NOMO-1 treated with DMSO at 0.1 percent for 48 hours (cell line): Measurements from ENCODE around the gene ZNF407.

Experiments
- DNase-seq: peaks from one replicate; lab custom pipeline; 2025; ENCODE audit not compliant: unreplicated experiment; lab: John Stamatoyannopoulos, UW

ZNF407 gene

DNA sequence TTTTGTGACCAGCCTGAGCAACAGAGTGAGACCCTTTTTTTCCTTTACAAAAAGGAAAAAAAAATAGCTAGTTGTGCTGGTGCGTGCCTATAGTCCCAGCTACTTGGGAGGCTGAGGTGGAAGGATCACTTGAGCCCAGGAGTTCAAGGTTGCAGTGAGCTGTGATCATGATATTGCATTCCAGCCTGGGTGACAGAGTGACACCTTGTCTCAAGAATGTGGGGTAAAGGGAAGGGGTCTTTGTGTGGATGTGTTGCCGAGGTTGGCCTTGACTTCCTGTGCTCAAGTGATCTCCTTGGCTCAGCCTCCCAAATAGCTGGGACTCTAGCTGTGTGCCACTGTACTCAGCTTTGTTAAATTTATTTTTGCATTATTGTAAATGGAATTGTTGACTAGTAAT is 120.6 kb downstream of the ZNF407 start:
- DNase-seq = no peak

DNA sequence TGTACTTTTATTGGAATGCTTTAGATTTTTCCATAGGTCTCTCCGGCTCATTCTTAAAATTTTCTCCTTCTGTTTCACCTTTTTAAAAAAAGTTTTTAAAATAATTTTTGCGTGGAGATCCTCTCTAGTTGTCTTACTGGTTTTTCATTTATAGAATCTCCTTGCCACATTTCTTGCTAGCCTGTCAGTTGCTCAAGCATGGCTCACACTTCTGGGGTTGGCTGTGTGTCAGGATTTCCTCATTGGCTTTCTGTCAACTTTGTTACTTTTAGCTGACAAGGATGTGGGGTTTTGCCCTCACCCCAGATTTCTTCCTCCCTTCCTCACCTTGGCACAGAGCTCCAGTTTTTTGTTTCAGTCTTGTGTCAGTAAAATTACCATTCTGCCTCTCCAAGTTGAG is 124.6 kb downstream of the ZNF407 start:
- DNase-seq = peak; percentile 30

DNA sequence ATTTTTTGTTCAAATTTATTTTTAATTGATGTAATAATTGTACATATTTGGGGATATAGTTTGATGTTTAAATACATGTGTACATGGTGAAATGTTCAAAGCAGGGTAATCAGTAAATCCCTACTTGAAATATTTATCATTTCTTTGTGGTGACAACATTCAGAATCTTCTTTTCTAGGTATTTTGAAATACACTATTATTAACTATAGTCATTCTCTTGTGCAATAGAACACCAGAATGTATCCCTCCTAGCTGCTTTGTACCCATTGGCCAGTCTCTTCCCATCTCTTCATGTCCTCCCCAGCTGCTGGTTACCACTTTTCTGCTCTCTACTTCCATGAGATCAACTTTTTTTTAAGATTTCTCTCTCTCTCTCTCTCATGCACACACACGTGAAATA is 126.5 kb downstream of the ZNF407 start:
- peak; percentile 22 for DNase-seq

DNA sequence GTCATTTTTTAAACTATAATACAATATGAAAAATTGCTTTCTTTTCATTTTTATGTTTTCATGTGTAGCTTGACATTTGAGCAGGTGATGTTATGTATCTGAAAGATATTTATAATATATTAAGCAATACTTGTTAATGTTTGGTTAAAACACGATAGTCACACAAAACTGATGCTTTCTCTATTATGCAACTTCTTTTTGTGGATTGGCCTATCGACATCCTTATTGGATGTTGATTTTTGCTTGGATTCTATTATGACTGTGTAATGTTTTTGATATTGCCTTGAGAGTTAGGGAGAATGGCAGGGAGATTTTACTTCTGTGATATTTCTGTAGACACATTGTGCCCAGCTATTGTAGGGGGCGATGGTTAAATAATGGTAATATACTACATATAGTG is 128.0 kb downstream of the ZNF407 start:
- no peak for DNase-seq

DNA sequence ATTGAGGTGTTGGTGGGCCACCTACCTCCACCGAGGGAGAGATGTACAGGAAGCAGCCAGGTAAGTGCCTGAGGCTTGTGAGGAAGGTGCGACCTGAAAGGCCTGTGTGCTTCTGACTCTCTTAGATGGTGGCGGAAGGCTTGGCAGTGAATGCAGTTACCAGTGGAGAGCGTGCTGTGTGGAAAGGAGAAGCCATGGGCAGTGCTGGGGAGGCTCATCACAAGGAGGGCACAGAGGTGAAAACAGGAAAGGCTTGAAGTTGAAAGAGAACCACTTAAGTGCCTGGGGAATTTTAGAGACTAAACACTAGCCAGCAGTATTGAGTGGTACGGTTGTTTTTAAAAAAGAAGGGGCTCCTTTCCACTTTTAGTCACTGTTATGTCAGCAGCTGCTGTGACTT is 130.9 kb downstream of the ZNF407 start:
- DNase-seq = no peak

DNA sequence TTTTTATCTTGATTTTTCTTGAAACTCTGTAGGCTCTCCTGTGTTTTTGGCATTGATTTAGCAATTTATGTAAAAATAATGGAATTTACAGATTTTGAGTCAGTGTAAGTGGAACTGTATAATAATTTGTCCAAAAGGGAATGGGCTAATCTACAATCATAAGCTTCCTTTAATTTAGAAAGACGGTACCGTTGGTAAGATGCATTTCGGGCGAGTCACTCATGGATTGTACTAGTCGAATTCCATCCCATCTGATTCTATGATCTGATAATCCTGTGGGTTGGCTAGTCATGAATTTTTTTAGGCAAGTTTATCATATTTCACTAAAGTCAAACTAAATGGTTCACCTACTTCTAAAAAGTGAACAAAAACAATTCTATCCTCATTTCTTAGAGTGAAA is 133.4 kb downstream of the ZNF407 start:
- DNase-seq = no peak

DNA sequence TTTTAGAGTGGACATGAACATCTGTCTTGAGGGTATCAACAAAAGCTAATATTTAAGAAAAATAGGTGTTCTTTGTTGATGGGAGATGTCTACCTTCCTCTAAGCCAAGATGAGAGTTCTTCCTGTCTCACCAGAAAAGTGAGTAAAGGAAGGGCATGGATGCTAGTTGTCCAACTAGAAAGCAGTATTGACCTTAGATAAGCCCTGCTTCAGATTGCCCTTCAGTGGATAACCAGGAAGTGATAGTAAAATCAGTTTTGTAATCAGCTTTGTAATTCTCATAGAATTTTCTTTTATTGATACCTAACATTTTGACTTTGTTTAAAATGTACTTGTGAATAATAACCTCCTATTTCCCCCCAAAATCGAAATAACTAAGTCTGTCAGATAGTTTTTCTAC is 134.7 kb downstream of the ZNF407 start:
- no peak for DNase-seq

DNA sequence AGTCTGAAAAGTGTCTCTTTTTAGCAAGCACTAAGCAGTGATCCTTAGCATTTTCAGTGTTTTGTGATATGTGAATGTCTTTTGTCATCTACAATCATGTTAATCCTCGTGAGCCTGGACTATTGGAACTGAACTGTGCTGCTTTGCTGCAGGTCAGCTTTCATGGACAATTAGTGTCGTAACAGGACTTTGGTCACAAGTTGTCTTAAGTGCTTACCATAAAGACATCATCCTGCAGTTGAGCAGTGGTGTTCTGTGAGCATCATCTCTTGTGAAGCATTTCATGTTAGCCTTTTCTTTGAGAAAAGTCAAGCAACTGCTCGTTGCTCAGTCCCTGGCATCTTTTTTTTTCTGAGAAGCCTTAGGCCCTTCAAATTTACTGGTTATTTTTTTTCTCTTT is 135.9 kb downstream of the ZNF407 start:
- no peak for DNase-seq

DNA sequence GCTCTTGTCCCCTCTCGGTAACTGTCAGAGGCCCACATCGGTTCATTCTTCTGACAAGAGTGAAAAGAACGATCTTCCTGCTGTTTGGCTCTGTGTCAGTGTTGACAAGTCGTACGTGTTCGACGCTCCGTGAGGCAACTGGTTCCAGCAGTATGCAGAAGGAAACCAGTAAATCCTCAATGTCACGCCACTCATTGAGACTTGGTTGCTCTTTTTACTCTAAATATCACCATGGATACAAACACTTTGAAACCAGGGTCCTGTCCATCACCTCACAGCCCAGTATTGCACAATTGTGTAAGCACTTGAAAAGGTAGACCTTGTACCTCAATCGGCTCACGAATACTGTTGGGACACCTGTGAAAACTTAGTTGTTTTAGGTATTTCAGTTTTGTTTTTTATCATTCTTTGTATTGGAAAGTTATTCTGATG is 136.4 kb downstream of the ZNF407 start:
- DNase-seq = no peak

DNA sequence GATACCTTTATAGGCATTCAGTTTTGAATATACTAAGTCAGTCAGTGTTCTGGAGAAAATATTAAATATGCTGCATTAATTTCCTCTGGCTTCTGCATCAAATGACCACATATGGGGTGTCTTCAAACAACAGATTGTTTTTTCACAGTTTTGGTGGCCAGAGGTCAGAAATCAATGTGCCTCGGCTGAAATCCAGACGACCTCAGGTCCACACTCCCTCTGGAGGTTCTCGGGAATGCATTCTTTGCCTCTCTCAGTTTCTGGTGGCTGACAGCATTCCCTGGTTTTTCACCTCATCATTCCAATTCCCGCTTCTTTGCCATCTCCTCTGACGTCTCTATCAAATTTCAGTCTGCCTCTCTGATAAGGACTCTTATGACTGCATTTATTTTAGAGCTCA is 142.3 kb downstream of the ZNF407 start:
- no peak for DNase-seq

DNA sequence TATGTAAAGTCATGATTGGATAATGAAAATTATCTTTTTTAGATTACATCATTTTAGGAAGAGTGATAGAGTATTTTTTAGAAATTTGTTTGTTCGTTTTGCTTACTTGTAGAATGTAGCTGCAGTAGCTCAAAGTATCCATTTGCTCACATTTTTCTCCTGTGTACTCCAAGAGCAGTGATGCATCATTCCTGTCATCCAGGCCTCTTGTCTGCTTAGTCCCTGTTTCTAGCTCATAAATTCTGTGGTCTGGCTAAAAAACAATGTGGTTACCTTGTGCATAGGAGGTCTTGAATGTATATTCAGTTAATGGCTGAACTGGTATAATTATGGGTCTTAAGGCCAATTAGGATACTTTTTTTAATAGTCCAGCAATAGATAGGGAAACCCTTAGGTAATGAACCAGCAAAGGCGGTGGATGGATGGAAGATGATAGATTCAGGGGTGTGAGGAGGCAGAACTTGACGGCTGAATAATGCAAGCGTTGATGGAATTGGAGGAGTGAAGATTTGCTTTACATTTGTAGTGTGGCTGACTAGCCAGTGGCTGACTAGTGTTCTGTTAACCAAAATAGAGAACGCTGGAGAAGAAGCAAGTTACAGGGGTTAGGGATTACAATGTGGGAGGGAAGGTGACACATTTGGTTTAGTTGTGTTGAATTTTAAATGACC is 145.0 kb downstream of the ZNF407 start:
- no peak for DNase-seq

DNA sequence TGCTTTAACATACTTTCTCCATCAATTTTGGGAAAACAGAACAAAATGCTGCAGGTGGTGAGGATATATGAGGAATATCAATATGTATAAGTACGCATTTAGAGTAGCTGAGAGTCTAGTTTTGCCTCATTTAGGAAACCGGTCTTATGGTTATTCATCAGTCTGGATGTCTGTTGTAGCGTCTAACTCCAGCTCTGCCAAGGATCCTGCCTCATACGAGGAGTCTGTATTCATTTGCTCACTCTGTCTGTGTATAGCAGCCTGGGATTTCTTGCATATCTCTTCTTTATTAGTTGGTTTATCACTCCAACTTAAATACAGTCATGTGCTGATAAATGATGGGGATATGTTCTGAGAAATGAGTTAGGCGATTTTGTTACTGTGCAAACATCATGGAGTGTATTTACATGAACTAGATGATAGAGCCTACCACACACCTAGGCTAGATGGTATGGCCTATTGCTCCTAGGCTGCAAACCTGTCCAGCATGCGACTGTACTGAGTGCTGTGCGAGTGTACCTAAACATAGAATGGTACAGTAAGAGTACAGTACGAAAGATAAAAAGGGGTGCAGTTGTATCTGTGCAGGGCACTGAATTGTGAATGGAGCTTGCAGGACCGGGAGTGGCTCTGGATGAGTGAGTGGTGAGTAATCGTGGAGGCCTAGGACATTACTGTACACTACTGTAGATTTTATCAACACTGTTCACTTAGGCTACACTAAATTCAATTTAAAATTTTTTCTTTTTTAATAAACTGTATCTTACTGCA is 148.1 kb downstream of the ZNF407 start:
- no peak for DNase-seq

DNA sequence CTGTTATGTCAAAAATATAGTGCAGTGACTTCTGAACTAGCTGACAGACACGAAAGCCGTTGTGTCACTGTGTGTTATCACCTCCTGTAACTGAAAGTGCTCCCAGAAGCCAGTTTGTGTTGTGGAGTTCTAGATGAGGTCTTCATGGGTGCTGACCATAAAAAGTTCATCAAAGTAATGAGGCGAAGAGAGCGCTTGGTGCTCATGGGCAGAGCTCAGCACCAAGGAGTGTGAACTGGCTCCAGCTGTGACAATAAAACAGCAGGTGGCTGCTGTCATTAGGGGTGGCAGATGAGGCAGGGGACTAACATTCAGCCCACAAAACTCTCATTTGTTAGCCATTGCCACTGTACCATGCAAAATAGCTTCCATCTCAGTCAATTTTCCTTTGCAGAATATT is 151.1 kb downstream of the ZNF407 start:
- DNase-seq = no peak

DNA sequence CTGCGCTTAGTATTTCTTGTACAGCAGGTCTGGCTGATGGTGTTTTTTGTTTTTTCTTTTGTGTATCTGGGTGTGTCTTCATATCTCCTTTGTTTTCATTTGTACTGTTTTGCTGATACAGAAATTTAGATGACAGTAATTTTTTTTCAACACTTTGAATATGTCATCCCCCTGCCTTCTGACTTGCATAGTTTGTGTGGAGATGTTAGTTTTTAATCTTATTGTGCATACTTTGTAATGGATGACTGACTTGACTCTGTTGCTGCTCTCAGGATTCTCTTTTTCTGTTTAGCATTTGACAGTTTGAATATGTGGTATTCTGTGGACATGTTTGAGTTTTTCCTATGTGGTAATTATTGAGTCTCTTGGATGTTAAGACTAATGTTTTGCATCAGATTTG is 161.3 kb downstream of the ZNF407 start:
- DNase-seq = no peak

DNA sequence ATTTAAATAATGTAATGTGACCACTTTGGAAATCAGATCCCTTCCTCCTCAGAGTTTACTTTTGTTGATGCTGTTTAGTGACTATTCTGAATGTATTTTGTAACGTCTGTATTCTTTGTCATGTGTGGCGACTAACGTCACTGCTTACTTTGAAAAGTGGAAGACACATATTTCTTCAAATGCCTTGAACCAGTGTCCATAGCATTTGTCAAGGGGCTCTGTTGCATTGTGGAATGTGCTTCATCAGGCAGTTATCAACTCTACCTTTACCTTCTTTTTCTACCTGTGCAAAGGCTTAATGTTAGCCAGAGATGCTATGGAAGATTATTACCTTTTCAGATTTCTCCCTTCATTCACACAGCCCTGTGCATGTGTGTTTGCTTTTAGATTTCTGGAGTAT is 162.4 kb downstream of the ZNF407 start:
- DNase-seq = no peak

DNA sequence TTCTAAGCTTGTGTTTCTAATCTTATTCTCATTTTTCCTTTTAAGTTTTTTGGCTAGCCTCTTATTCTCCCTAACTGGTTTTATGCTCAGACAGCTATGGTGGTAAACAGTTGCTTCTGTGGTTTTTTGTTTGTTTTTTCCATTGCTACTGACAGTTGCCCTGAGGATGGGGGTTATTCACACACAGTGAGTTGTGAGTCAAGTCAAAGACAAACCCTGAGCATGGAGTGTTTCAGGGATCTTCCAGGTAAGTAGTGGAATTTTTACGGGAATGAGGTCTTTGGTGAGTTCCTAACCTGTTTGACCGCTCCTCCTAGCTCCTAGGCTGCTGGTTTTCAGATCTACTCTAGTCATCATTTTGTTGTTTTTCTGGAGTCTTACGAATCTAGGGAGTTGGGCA is 162.8 kb downstream of the ZNF407 start:
- DNase-seq = no peak

DNA sequence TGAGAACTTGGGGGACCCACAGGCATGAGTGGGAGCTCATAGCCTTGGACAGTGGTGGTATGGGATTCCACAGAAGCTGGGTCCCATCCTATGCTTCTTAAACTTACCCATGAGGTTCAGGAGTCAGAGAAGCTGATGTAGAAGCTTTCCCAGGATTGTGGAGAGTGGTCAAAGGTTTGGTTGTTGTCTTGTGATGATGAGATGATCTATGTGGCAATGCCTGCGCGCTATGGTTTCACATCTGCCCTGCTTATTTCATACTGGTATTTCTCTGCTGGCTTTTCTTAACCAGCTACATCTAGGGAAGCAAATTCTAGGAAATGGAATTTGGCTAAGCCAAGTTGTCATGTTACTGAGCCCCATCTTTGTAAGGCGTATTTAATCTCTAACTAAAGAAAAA is 168.6 kb downstream of the ZNF407 start:
- no peak for DNase-seq

DNA sequence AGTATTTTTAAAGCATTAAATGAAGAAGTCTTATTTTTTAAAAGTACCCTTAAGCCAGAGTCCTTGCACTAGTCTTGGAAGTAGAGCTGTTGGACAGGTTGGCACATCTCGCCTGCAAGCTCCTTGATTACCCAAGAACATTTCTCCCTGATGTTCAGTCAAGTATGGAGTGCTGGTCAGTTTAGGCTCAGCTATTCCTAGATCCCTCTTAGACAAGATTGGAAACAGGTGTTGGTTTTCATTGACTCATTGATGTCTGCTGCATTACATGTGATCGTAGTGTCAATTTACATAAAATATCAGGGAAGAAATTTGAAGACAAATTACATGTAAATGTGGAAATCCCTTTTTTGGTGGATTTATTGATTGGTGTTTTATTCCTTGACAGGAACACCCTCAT is 170.4 kb downstream of the ZNF407 start:
- no peak for DNase-seq

DNA sequence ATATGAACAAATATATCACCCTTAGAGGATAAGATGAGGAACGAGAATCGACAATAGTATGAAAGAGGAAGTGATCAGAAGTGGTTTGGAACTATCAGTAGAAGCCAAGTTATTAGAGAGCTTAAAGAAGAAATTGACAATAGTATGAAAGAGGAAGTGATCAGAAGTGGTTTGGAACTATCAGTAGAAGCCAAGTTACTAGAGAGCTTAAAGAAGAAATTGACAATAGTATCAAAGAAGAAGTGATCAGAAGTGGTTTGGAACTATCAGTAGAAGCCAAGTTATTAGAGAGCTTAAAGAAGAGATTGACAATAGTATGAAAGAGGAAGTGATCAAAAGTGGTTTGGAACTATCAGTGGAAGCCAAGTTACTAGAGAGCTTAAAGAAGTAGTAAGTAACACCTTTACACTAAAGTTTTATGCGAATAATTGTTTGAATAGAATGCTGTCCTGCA is 175.5 kb downstream of the ZNF407 start:
- peak; percentile 26 for DNase-seq

DNA sequence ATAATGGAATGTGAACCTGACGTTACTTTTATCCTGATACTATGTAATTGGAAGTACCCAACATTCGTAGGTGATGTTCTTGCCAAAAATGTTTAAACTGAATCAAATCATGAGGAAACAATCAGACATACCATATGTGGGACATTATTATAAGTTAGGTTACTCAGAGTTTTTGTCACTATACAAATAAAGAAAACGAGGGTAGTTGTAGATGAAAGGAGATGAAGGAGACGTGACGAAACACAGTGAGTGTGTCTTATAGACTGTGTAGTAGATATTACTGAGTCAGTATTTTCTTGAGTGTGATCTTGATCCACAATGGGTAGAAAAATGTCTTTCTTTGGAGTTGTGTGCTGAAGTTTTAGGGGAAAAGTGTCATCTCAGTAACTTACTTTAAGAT is 176.8 kb downstream of the ZNF407 start:
- no peak for DNase-seq

DNA sequence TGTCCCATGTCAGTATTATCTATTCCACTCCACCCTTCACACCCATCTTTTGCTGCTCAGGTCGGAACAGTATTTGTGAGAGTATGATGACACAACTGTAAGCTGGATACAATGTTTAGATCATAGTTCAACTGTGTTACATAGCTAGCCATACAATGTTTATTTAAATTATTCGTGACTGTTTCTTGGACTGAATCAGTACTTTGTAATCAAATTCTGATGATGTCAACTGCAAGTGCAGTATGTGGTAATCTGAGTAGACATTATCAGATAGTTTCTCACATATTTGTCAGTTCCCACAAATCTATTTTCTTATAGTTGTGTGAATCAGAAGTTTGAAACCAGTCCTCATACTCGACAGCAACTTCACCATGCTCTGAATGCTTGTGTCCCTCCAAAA is 177.6 kb downstream of the ZNF407 start:
- no peak for DNase-seq

DNA sequence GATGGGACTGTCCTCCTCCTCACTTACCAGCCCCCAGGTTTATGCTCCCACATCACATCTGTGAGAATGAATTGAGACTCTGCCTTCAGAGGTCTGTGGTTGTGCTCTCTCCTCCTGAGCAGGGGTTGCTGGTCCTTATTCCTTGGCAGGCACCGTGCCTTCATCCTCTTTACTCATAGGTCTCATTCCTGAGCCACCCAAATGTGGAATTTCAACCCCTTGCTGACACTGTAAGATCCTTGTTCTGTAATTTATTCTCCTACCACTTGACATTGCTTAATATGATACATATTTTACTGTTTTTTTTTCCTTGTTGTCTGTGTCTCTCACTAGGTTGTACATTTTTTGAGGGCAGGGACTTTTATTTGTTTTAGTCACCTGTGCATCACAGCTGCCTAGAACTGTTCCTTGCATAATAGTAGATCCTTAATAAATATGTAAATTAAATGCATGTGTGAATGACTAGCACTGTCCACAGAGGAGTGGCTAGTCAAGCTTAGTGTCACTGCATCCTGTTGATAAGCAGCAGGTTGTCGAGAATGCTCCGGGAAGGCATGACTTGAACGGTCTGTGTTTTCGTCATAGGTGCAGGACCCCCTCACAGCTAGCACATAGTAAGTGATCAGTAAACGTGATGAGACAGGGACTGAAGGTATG is 180.6 kb downstream of the ZNF407 start:
- no peak for DNase-seq
